ENCODE results near the gene TAS2R13.

The TAS2R13 gene, protein sequence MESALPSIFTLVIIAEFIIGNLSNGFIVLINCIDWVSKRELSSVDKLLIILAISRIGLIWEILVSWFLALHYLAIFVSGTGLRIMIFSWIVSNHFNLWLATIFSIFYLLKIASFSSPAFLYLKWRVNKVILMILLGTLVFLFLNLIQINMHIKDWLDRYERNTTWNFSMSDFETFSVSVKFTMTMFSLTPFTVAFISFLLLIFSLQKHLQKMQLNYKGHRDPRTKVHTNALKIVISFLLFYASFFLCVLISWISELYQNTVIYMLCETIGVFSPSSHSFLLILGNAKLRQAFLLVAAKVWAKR

DNA sequence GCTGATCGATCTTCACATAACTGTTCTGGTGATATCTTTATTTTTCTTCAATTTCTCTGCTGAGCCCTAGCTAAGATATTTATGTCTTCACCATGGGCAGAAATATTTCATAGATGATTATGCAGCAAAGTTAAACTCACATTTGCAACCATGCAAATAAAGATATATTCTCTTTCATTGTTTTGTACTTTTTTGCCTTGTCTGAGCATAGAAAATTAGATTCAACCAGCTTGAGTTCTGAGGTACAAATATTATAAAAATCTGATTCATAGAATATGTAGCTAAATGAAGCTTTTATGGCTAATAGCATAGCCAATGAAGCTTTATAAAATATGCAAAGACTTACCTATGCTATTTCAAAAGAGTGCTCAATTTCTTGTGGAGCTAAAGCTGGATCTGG, at the start of gene TAS2R13:
TAS2R13 (minus strand) TSS at position 101 of the 400 bp plus-strand sequence. CDS start 264 bp downstream, outside the sequence.
- DNase-seq = no peak

DNA sequence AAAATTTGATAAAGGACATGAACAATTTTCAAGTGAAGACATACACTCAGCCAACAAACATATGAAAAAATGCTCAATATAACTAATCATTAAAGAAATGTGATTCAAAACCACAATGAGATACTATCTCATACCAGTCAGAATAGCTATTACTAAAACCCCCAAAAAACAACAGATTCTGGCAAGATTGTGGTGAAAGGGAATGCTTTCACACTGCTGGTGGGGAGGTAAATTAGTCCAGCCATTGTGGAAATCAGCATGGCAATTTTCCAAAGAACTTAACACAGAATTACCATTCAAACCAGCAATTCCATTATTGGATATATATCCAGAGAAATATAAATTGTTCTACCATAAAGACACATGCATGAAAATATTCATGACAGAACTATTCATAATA, 48.4 kb upstream of the TAS2R13 start:
- no peak for DNase-seq

DNA sequence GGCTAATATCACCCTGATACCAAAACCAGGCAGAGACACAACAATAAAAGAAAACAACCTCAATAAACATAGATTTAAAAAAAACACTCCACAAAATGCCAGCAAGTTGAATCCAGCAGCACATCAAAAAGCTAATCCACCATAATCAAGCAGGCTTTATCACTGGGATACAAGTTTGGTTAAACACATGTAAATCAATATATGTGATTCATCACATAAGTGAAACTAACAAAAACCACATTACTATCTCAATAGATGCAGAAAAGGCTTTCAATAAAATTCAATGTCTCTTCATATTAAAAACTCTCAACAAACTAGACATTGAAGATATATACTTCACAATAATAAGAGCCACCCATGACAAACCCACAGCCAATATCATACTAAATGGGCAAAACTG, 46.7 kb upstream of the TAS2R13 start:
- DNase-seq = no peak

DNA sequence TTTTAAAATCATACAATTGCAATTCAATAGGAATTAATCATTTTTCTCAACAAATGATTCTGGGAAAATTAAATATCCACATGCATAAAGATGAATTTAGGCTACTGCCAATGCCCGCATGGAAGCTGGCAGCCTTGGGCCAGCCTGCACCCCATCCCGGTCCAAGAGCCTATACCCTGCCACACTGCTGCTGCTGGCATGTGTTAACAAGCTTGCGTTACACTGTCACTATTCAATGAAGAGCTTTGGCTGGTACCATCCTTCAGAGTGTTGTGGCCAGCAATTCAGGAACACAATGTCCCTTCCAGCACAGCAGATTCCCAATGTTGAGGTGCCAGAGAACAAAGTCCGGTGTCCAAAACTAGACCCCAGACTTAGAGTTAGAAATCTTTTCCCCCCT, 43.3 kb upstream of the TAS2R13 start:
- no peak for DNase-seq

DNA sequence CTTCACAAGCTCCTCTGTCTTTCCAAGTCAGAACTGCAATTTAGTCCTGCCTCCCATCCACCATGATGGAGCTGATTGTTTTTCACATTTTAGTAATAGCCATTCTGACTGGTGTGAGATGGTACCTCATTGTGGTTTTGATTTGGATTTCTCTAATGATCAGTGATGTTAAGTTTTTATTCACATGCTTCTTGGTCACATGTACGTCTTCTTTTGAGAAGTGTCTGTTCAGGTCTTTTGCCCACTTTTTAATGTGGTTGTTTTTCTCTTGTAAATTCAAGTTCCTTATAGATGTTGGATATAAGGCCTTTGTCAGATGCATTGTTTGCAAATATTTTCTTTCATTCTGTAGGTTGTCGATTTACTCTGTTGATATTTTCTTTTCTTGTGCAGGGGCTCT, 33.8 kb upstream of the TAS2R13 start:
- DNase-seq = no peak

DNA sequence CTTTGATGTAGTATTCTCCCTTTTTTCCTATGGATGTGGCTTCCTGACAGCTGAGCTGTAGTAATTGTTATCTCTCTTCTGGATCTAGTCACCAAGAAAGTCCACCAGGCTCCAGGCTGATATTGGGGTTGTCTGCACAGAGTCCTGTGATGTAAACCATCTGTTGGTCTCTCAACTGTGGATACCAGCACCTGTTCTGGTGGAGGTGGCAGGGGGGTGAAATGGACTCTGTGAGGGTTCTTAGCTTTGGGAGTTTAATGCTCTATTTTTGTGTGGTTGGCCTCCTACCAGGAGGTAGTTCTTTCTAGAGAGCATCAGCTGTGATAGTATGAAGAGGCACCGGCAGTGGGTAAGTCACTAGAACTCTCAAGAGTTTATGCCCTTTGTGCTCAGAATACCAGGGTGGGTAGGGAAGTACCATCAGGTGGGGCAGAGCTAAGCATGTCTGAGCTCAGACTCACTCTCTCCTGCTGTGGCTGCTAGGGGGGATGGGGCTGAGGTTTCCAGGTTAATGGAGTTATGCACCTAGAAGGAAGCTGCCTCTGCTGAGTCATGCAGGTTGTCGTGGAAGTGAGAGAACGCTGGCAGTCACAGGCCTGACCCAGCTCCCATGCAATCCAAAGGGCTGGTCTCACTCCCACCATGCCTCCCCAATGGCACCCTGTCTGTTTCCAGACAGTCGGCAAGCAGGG, 32.7 kb upstream of the TAS2R13 start:
- DNase-seq = no peak

DNA sequence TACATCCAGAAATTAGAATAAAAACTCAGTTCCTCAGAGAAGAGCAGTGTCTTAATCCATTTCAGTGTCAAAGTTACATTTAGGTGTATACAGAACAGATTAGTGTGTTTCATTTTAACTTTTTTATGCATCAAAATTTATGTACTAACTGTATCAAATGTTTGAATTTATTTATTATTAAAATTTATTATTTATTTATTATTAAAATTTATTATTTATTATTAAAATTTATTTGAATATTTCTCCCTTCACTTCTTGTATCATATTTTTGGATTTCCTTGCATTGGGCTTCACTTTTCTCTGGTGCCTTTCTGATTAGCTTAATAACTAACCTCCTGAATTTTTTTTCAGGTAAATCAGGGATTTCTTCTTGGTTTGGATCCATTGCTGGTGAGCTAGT, 32.0 kb upstream of the TAS2R13 start:
- DNase-seq = no peak

DNA sequence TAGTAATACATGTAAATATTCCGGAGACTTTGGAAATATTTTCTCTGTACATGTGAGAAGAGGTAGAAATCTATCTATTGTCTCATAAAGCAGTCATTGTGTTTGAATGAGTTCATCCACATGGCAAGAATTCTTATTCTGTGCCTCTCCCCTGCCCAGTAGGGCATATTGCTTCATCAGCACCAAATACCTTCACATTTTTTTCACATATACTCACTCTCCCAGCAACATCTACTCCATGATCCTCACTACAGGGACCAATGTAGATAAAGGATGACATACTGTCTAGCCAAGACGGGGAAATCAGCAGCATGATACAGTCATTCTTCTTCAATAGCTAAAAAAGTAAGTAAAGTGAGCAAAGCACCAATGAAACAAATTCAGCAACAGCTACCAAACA, 31.0 kb upstream of the TAS2R13 start:
- no peak for DNase-seq

DNA sequence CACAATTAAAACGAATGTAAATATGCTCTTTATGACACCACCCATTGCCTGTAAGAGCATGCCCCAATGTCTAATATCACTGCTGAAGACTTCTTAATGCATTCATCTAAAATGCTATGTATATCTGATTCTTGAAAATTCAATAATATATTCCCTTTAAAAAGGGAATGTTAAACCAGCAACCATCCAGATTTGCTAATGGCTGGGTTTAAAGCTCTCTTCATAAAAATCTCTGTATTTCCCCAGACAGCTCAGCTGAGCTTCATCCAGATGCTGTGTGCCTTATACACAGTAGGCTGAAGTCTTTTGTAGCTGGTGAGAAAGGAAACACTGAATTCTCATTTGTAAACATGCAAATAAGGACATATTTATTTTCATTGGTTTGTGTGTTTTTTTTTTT, 29.8 kb upstream of the TAS2R13 start, which contains the start of gene TAS2R14:
TAS2R14 (minus strand) TSS at position 101 of the 400 bp plus-strand sequence; CDS start at position 45, 56 bp downstream.
- DNase-seq = no peak

DNA sequence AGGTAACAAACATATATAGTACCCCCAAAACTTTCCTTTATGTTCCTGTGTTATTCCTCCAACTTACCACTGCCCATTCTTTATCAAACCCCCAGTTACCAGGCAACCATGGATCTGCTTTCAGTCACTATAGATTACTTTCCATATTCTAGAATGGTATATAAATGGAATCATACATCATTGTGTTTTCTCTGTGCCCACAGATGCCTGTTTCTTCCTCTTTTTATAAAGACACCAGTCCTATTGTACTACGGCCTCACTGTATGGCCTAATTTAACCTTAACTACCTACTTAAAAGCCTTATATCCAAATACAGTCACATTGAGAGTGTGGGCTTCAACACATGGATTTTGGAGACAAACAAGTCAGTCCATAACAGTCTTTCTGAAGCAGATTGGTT, 27.1 kb upstream of the TAS2R13 start:
- no peak for DNase-seq

DNA sequence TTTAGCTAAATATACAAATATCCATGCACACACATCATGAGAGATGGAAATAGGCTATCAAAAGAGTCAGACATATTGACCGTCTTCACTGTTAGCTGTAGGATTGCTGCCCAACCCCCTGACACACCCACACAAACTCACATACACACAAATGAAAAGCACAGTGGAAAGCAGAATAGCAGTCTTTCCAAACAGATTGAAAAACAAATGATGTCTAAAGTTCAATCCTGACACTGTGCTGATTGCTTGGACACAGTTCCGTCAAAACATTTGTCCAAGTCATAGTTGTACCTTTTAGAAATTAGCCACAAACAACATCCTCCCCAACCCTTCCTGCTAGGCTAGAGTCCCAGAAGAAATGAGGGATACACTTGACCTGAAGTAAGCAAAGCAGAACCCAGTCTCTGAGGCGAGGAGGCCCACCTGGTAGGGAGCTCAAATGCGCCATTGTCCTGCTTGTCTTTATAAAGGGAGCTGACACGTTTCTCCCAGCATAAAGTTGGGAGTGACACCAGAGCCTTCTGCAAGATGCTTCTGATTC, 19.5 kb upstream of the TAS2R13 start, which contains the start of gene PRH2:
PRH2 (plus strand) TSS at position 491 of the 541 bp plus-strand sequence; CDS start at position 529, 38 bp downstream.
- no peak for DNase-seq

DNA sequence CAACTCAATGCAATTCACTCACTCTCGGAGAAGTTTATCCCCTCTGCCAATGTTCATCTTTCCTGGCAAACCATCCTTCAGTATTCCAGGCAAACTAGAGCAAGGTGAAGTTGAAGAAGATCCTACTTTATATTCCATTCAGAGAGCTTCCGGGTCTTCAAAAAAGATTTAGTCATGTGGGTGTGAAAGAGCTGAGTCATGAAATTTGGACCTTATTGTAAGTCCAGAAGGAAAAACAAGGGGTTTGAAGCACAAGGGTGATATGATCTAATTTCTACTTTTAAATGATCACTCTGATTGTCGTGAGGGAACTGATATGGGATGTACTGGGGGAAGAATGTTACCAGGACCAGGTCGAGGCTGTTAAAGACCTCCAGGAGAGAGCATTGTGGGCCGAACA, 16.9 kb upstream of the TAS2R13 start:
- DNase-seq = no peak

DNA sequence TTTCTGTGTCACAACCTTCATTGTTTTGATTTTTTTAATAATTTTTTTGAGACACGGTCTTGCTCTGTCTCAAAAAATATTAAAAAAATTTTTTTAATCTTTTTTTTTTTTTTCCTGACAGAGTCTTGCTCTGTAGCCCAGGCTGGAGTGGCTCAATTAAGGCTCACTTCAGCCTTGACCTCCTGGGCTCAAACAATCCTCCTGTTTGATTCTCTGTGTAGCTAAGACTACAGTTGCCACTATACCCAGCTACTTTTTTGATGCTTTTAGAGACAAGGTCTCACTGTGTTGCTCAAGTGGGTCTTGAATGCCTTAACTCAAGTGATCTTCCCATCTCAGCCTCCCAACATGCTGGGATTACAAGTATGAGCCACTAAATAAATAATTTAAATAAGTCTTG, 10.4 kb upstream of the TAS2R13 start:
- DNase-seq = no peak

DNA sequence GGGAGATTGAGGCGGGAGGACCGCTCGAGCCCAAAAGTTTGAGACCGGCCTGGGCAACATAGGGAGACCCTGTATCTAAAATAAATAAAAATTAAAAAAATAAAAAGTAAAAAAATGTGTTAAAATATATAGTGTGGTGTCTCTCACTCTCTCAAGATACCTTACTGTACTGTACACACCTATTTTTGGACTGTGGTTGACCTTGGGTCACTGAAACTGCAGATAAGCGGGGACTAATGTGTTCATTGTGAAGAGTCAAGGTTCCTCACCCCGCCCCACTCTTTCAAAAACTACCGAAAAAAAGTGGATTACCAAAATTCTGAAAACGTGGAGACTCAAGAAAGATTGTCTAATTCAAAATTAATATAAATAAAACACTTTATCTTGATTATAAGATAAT, 1.0 kb upstream of the TAS2R13 start:
- DNase-seq = no peak

DNA sequence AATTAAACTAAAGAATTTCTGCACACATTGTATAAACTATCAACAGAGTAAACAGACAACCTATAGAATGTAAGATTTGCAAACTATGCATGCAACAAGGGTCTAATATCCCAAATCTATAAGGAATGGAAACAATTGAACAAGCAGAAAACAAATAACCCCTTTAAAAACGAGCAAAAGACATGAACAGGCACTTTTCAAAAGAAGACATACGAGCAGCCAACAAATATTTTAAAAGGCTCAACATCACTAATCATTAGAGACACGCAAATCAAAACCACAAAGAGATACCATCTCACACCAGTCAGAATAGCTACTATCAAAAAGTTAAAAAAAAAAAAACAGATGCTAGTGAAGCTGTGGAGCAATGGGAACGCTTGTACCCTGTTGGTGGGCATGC, 4.7 kb downstream of the TAS2R13 start:
- DNase-seq = no peak

DNA sequence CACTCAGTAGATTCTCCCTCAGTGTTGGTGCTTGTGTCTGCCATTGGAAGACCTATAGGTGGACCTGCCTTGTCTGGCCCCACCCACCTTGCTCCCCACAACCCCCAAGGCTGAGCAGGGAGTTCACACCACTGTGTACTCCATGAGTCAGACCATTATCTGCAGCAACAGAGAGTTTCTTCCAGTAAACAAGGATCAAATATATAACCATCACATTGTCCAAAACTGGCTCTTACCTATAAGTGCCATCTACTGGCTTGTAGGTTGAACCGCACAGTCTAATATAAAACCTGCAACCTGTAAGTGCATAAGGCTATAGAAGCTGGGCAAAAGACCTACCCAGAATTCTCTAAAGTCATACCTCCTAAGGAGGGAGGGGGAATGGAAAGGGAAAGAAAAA, 7.9 kb downstream of the TAS2R13 start:
- DNase-seq = no peak

DNA sequence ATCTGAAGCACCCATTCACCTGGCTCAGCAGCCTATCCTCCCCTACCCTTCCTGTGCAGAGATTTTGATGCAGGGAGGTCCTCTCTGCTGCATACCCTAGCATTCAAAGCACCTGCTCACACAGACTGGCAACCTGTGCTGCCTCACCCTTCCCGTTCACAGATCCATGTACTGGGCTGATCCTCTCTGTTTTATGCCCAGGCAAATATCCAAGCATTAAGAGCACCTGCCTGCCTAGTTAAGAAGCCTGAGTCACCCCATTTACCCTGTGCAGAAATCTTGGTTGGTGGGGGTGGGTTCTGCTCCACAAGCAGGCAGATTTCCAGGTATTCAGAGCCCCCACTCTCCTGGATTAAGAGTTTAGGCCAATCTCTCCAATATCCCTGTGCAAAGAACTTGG, 8.4 kb downstream of the TAS2R13 start:
- no peak for DNase-seq

DNA sequence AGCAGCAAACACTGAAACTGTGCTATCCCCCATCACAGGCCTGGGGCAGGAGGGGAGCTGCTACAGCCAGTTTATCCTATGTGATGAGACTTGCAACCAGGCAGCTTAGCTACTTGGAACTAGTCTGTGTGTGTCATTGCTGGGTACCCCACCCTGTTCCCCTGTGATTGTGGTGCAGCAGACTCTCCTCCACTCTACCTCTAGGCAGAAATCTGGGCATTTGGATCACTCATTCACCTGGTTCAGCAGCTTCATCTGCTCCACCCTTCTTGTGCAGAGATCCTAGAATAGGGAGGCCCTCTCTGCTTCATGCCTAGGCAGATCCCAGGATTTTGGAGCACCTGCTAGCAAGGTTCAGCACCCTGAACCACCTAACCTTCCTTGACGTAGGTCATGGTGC, 8.8 kb downstream of the TAS2R13 start:
- DNase-seq = no peak

DNA sequence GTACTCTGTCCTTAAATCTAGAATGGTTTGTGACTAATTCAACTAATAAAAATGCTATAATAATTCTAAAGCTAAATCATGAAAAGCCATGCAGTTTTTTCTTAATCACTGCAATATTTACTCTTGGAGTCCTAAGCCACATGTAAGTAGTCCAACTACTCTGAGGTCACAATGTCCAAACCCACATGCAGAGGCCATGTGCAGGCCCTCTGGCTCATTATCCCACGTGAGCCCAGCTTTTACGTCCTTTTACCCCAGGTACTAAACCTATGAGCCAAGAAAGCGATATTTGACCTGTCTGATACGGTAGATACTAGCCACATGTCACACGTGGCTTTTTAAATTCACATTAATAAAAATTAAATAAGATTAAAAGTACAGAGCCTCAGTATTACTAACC, 12.5 kb downstream of the TAS2R13 start:
- DNase-seq = no peak

DNA sequence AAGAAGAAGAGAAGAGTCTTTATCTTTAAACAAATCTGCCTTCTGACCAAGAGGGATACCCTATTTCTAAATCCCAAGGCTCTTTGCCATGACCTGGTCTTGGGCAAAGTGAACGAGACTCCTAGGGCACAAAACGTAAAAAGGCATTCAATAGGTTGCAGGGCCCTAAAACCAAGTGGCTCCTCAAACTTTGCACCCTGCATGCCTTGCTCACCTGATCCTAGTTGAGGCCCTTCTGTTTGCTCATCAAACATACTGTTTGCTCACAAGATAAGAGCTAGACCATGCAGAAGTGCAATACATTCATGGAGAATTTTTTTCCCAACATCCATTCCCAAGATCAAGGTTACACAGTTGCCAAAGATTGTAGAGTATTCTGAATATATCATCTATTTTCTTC, 17.4 kb downstream of the TAS2R13 start:
- no peak for DNase-seq

DNA sequence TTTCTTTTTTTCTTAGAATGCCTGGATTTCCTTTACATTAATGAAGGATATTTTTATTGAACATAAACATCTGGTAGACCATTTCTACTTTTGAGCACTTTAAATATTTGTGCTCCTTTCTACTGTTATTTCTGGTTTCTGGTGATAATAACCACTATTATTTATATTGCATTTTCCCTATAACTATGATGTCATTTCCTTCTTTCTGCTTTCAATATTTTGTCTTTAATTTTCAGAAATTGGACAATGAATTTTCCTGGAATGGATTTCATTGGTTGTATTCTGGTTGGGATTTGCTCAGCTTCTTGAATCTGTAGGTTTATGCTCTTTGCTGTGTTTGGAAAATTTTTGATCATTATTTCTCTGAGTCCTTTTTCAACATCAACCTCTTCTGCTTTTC, 20.1 kb downstream of the TAS2R13 start:
- DNase-seq = no peak

DNA sequence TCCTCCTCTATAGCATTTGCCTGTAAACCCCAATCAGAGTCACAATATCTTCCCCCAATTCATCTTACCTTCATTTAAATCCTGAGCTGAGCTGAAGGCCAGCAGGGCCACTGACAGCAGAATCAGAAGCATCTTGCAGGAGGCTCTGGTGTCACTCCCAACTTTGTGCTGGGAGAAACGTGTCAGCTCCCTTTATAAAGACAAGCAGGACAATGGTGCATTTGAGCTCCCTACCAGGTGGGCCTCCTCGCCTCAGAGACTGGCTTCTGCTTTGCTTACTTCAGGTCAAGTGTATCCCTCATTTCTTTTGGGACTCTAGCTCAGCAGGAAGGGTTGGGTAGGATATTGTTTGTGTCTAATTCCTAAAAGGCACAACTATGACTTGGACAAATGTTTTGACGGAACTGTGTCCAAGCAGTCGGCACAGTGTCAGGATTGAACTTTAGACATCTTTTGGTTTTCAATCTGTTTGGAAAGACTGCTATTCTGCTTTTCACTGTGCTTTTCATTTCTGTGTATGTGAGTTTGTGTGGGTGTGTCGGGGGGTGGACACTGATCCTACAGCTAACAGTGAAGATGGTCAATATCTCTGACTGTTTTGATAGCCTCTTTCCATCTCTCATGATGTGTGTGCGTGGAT, 25.2 kb downstream of the TAS2R13 start, which contains the start of gene PRH1:
PRH1 (minus strand) TSS at position 170 of the 640 bp plus-strand sequence; CDS start at position 132, 38 bp downstream.
- no peak for DNase-seq

DNA sequence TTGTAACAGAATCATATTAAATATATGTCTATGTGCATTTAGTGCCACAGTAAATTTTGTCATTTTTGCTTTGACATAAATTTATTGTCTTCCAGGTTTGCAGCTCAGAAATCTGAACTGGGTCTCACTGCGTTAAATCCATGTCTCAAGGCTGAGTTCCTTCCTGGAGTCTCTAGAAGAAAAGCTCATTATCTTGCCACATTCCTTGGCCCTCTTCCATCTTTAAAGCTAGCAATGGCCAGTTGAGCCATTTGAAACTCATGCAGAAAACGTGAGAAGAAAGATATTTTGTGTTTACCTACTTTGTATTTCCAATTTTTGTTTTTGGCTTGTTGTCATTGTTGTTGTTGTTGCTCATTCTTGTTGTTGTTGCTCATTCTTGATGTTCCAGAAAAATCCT, 36.0 kb downstream of the TAS2R13 start:
- DNase-seq = no peak

DNA sequence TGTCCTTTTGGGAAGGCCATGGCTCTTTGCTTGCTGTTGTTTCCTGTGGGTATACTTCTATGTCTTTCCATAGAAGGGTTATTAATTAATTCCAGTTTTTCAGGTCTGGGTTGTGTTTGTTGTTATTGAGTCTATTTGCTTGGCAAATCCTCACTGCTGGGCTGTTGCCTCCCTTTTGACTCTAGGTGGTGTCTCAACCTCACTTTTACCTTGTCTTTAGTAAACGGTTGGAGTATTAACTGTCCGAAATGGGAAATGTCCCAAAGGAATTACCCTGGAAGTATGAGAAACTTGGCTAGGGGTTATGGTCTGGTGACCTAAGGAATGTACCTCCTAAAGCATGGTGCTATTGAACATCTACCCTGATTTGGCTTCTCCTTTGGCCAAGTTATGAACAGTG, 42.0 kb downstream of the TAS2R13 start:
- DNase-seq = no peak
